Epidermal melanocyte (primary cell): Measurements from ENCODE around the gene MCM3AP.

ENCODE experiments used
- DNase-seq: peaks from one replicate; pipeline ENCODE4 v3.0.0; 2011; ENCODE audit warnings: low spot score; ENCODE audit not compliant: insufficient read length

MCM3AP gene

GRCh38 chr21:46285206-46285661 lies at the start of gene MCM3AP:
Gene MCM3AP (minus strand): TSS chr21:46285611. CDS start chr21:46285286, 325 bp downstream.
- no peak for DNase-seq

GRCh38 chr21:46334351-46335140 lies 49.1 kb upstream of the MCM3AP start:
- DNase-seq: no peak

GRCh38 chr21:46329796-46330195 lies 44.4 kb upstream of the MCM3AP start:
- no peak for DNase-seq

- no peak for DNase-seq
Observed at GRCh38 chr21:46328151-46328550, 42.7 kb upstream of the MCM3AP start.

GRCh38 chr21:46327711-46328110 lies 42.3 kb upstream of the MCM3AP start:
- no peak for DNase-seq

- DNase-seq: no peak
Observed at GRCh38 chr21:46326110-46326703, 40.8 kb upstream of the MCM3AP start.

GRCh38 chr21:46325073-46325912 lies 39.9 kb upstream of the MCM3AP start:
- no peak for DNase-seq

GRCh38 chr21:46324390-46325072 lies 39.1 kb upstream of the MCM3AP start:
- peak; percentile 77 for DNase-seq

GRCh38 chr21:46323710-46324389 lies 38.4 kb upstream of the MCM3AP start, which contains the start of the genes C21orf58 and PCNT:
Gene C21orf58 (minus strand): TSS chr21:46323870. CDS start chr21:46322738, 1,132 bp downstream.
Gene PCNT (plus strand): TSS chr21:46324156. CDS start chr21:46324229, 73 bp downstream.
- DNase-seq: peak; percentile 99

- no peak for DNase-seq
Observed at GRCh38 chr21:46323227-46323709, 37.9 kb upstream of the MCM3AP start.

GRCh38 chr21:46322351-46323226 lies 37.2 kb upstream of the MCM3AP start:
- no peak for DNase-seq

- DNase-seq: no peak
Observed at GRCh38 chr21:46320331-46320801, 35.0 kb upstream of the MCM3AP start.

GRCh38 chr21:46319186-46319585 lies 33.8 kb upstream of the MCM3AP start:
- DNase-seq: no peak

- DNase-seq: no peak
Observed at GRCh38 chr21:46318464-46318845, 33.0 kb upstream of the MCM3AP start.

- no peak for DNase-seq
Observed at GRCh38 chr21:46317710-46318463, 32.5 kb upstream of the MCM3AP start.

GRCh38 chr21:46316708-46317324 lies 31.4 kb upstream of the MCM3AP start:
- DNase-seq: no peak

- no peak for DNase-seq
Observed at GRCh38 chr21:46314441-46315020, 29.1 kb upstream of the MCM3AP start.

- DNase-seq: no peak
Observed at GRCh38 chr21:46312949-46313348, 27.5 kb upstream of the MCM3AP start.
